Suprapubic skin (tissue), 3 donors: Measurements from ENCODE around the gene SCAP.

ENCODE experiments used
- CTCF ChIP-seq, 2 donors: fragments of 200-600 bp in 1 of 2; fragments of 450-650 bp in 1 of 2; sonication (generic) in 1 of 2; IDR thresholded peaks; one replicate each; pipeline ENCODE4 v1.5.1; 2016 to 2019; ENCODE audit warnings: antibody characterized with exemption in 2 of 2, mild to moderate bottlenecking in 1 of 2, moderate library complexity in 1 of 2
- POLR2A ChIP-seq, 2 donors: fragments of 450-650 bp; IDR thresholded peaks; one replicate each; pipeline ENCODE4 v1.6.1; 2017; ENCODE audit warnings: antibody characterized with exemption in 2 of 2, mild to moderate bottlenecking in 2 of 2, moderate library complexity in 2 of 2

- TF ChIP-seq CTCF (IDR thresholded peaks at IDR 0.05) (no peak), POLR2A (IDR thresholded peaks at IDR 0.05) (no peak)
These were observed 27.3 kb upstream of the SCAP start for GRCh38 chr3:47503033-47503432.
